GM12801 (cell line): ENCODE data around the gene NOTUM.

Experiments used
- CTCF ChIP-seq: IDR thresholded peaks from one replicate; pipeline ENCODE4 v1.5.1; 2011; ENCODE audit warnings: control low read depth; ENCODE audit not compliant: insufficient read length; ENCODE audit errors: extremely low read depth

NOTUM gene

GRCh38 chr17:81909966-81910839 is 50.8 kb downstream of the NOTUM start:
- TF ChIP-seq CTCF: no peak

GRCh38 chr17:81909231-81909630 is 51.8 kb downstream of the NOTUM start:
- TF ChIP-seq CTCF: no peak

GRCh38 chr17:81908793-81909192 is 52.2 kb downstream of the NOTUM start:
- no peak for TF ChIP-seq CTCF

GRCh38 chr17:81907219-81908145 is 53.5 kb downstream of the NOTUM start:
- TF ChIP-seq CTCF: no peak

- no peak for TF ChIP-seq CTCF
Measured at GRCh38 chr17:81906476-81907218, 54.3 kb downstream of the NOTUM start.

- no peak for TF ChIP-seq CTCF
Measured at GRCh38 chr17:81905993-81906392, 55.0 kb downstream of the NOTUM start.
